HepG2 (cell line): ENCODE data around the gene COQ9. TPM values are rescaled to one million over a fixed set of nuclear protein-coding genes. Genes with fewer than 3 reads are reported as not detected.
"Not testable (repeated sequence)": the region's sequence is repeated elsewhere in the genome, so short reads cannot be mapped to it uniquely, and the experiment has no call there.

Experiments
- ATAC-seq: fragments of 200-7000 bp; cut with Tn5 transposase; 3 replicates; pipeline ENCODE4 v1.9.1; 2020; ENCODE audit warnings: mild to moderate bottlenecking, moderate library complexity
- BruUV-seq: library from RNA; stranded (reverse); fragments of 400-500 nt; replicated peaks from 2 replicates; lab custom pipeline; 2021; lab: Mats Ljungman, UMichigan
- CTCF ChIA-PET: fragments of 300-600 bp; formaldehyde crosslinking; extraction: SDS; loops from one replicate; lab custom pipeline; 2021; ENCODE audit warnings: low total read pairs, inconsistent platforms, low intra/inter-chr PET ratio; lab: Yijun Ruan, JAX
- POLR2A ChIA-PET: fragments of 350-600 bp; sonication (Branson Sonifier 250); formaldehyde crosslinking; loops from one replicate; lab custom pipeline; 2020; ENCODE audit warnings: antibody characterized with exemption, inconsistent platforms; lab: Yijun Ruan, JAX
- DNase-seq: peaks from one replicate; pipeline ENCODE4 v3.0.0-alpha.2; 2015; ENCODE audit warnings: low spot score
- FAIRE-seq: peaks from 3 replicates; lab custom pipeline; 2011; peaks lifted over from hg19 to GRCh38; lab: Jason Lieb, UNC
- H2AFZ ChIP-seq: one replicate; pipeline ENCODE4 v1.6.1; 2011; ENCODE audit warnings: low read length, inconsistent platforms
- H3K27ac ChIP-seq: fragments of 300-600 bp; 3 replicates; pipeline ENCODE4 v1.8.0; 2011; ENCODE audit warnings: mixed run types, mild to moderate bottlenecking, mixed read lengths, low read length, inconsistent platforms; ENCODE audit not compliant: insufficient read depth; ENCODE audit errors: extremely low read length
- H3K27me3 ChIP-seq, 2 experiments: fragments of 200-600 bp in 1 of 2; 2 replicates in 1 of 2; 3 replicates in 1 of 2; pipeline versions ENCODE4 v1.6.0 to v1.8.0; 2011; ENCODE audit warnings: low read length in 2 of 2, mild to moderate bottlenecking in 2 of 2, moderate library complexity in 2 of 2, inconsistent platforms in 1 of 2; ENCODE audit not compliant: insufficient read depth in 2 of 2, control insufficient read depth in 1 of 2
- H3K36me3 ChIP-seq, 2 experiments: fragments of 200-600 bp in 1 of 2; replicated peaks in 1 of 2; 2 replicates in 1 of 2; 3 replicates in 1 of 2; pipeline versions ENCODE4 v1.5.1 to v1.8.0; 2011; ENCODE audit warnings: low read length in 2 of 2, inconsistent platforms in 1 of 2; ENCODE audit not compliant: insufficient read depth in 2 of 2, control insufficient read depth in 1 of 2
- H3K4me1 ChIP-seq: 2 replicates; pipeline ENCODE4 v1.5.1; 2012; ENCODE audit warnings: low read length, inconsistent platforms; ENCODE audit not compliant: insufficient read depth
- H3K4me2 ChIP-seq: 2 replicates; pipeline ENCODE4 v1.6.0; 2011; ENCODE audit warnings: low read depth, low read length, inconsistent platforms
- H3K4me3 ChIP-seq, 3 experiments: fragments of 200-600 bp in 1 of 3; sonication (generic), shearing (Covaris generic) in 1 of 3; replicated peaks in 1 of 3; 2 replicates each; pipeline ENCODE4 v1.5.1; 2011 to 2016; ENCODE audit warnings: low read length in 3 of 3, inconsistent platforms in 2 of 3, low read depth in 2 of 3, mild to moderate bottlenecking in 2 of 3, control low read depth in 1 of 3, mixed read lengths in 1 of 3; ENCODE audit not compliant: insufficient read depth in 1 of 3
- H3K79me2 ChIP-seq: one replicate; pipeline ENCODE4 v1.6.1; 2011; ENCODE audit warnings: low read length, inconsistent platforms; ENCODE audit not compliant: insufficient read depth
- H3K9ac ChIP-seq: 2 replicates; pipeline ENCODE4 v1.6.0; 2011; ENCODE audit warnings: mild to moderate bottlenecking, low read depth, low read length, inconsistent platforms; ENCODE audit not compliant: insufficient read depth
- H3K9me3 ChIP-seq: 2 replicates; pipeline ENCODE4 v1.5.1; 2012; ENCODE audit warnings: mild to moderate bottlenecking, low read length
- H4K20me1 ChIP-seq: 2 replicates; pipeline ENCODE4 v1.6.0; 2011; ENCODE audit warnings: inconsistent platforms, mild to moderate bottlenecking, low read length, moderate library complexity; ENCODE audit not compliant: insufficient read depth
- WGBS: methylation state at CpG from one replicate; pipeline ENCODE4 v1.1.6; 2017; ENCODE audit warnings: low lambda C conversion rate; 5-methylcytosine and 5-hydroxymethylcytosine counted together
- in situ Hi-C: cut with HindIII; loops from 2 replicates; pipeline ENCODE4 v1.10.0; 2017; ENCODE audit warnings: low pct_unique_long_range_greater_than_20kb; ENCODE audit not compliant: extremely low pct_ligation_motif_present
- intact Hi-C: fragments of 100-400 bp; cut with micrococcal nuclease; formaldehyde crosslinking; loops from one replicate; pipeline ENCODE4 v1.10.0; 2022; ENCODE audit not compliant: unreplicated experiment
- polyA plus RNA-seq, 8 experiments: library from polyadenylated mRNA; depleted of rRNA in 3 of 8; stranded (reverse) in 7 of 8; unstranded in 1 of 8; fragments of >200 nt; fragmentation: Illumina TruSeq in 4 of 8; extraction: Trizol in 4 of 8; gene quantifications; 2 replicates each; pipeline versions ENCODE4 v1.2.1 to v1.2.3, GENCODE V29; 2011 to 2016; ENCODE audit warnings: low read depth in 4 of 8, missing spikeins in 1 of 8, mixed read lengths in 1 of 8; ENCODE audit not compliant: insufficient read depth in 1 of 8
- total RNA-seq, 5 experiments: library from RNA; depleted of rRNA; stranded (reverse); fragments of >200 nt; fragmentation: Illumina TruSeq; extraction: Trizol; gene quantifications; 2 replicates each; pipeline ENCODE4 v1.2.3, GENCODE V29; 2016; ENCODE audit warnings: low read depth in 1 of 5
- TF ChIP-seq, protein P1 (sequence below): sonication (generic); formaldehyde crosslinking; IDR thresholded peaks from 2 replicates; pipeline ENCODE4 v1.4.0; 2020; ENCODE audit warnings: missing genetic modification reagents

COQ9 gene
- total and polyA plus RNA-seq, 2 of the 13 experiments (the other 11 are each of a cell fraction or from before 2014, with no cell fraction given), result 57.5 to 108 TPM

DNA sequence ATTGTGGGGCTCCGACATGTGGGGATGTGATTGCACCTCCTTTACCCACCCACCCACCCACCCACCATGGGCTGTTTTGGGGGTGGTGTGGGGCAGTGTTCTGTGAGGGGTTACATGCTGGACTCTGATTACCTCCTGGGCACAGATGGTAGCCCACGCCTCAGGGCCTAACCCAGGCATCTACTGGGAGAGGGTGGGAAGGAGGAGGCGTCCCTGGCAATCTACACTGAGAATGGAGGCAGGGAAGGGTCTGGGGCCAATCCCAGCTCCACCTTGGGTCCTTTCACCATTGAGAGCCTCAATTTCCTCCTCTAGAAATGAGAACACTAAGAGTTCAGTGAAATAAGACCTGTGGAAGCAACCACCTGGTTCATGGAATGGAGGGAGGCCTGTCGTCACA is 50.8 kb downstream of the COQ9 start:
- intact Hi-C loops, result no loop called here
- no peak overlapping the region for H3K27ac ChIP-seq
- POLR2A ChIA-PET, result no interaction called here
- no peaks in the 10 kb centered on the region for H3K36me3 ChIP-seq
- no TSS peak for BruUV-seq
- no peak for ATAC-seq
- TF ChIP-seq, protein P1, sequence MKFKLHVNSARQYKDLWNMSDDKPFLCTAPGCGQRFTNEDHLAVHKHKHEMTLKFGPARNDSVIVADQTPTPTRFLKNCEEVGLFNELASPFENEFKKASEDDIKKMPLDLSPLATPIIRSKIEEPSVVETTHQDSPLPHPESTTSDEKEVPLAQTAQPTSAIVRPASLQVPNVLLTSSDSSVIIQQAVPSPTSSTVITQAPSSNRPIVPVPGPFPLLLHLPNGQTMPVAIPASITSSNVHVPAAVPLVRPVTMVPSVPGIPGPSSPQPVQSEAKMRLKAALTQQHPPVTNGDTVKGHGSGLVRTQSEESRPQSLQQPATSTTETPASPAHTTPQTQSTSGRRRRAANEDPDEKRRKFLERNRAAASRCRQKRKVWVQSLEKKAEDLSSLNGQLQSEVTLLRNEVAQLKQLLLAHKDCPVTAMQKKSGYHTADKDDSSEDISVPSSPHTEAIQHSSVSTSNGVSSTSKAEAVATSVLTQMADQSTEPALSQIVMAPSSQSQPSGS, result no peak
- H3K4me2 ChIP-seq, result no peak overlapping the region
- FAIRE-seq, result no peak
- H4K20me1 ChIP-seq, result no peaks in the 10 kb centered on the region
- no peak overlapping the region for H3K4me3 ChIP-seq
- no peak overlapping the region for H2AFZ ChIP-seq
- H3K9ac ChIP-seq, result no peak overlapping the region
- WGBS, result 23% methylated on average over 4 of the region's 4 CpGs
- DNase-seq, result no peak
- H3K4me1 ChIP-seq, result peaks cover 36% of the 10 kb centered on the region
- no peaks in the 10 kb centered on the region for H3K79me2 ChIP-seq
- CTCF ChIA-PET, result no interaction called here
- H3K27me3 ChIP-seq, result peaks cover 7 to 58% of the 10 kb centered on the region in 2 experiments; a peak in 3 of 5 replicates
- in situ Hi-C loops, result no loop called here
- H3K9me3 ChIP-seq, result no peaks in the 10 kb centered on the region

DNA sequence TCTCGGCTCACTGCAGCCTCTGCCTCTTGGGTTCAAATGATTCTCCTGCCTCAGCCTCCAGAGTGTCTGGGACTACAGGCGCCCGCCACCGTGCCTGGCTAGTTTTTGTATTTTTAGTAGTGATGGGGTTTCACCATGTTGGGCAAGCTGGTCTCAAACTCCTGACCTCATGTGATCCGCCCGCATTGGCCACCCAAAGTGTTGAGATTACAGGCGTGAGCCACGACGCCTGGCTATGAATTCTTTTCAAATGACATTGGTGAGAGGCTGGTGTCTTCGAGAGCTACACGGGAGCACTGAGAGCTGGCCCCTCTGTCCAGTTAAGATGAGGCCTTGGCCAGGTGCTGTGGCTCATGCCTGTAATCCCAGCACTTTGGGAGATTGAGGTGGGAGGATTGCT is 52.7 kb downstream of the COQ9 start:
- H3K4me3 ChIP-seq, ATAC-seq, CTCF ChIA-PET, in situ Hi-C loops, H3K9me3 ChIP-seq, H3K36me3 ChIP-seq, H3K4me2 ChIP-seq, intact Hi-C loops, H4K20me1 ChIP-seq, H3K9ac ChIP-seq, H3K79me2 ChIP-seq, BruUV-seq, DNase-seq, H2AFZ ChIP-seq, H3K27ac ChIP-seq, FAIRE-seq: not testable (repeated sequence)
- peaks cover 5 to 57% of the 10 kb centered on the region in 2 experiments; a peak in 4 of 5 replicates for H3K27me3 ChIP-seq
- POLR2A ChIA-PET, result interaction anchor here (0.9 to 2.9 kb wide), 4 partner anchors 13 to 52 kb away, joined by 3 to 8 read pairs (median 6); partner anchors contain the start of genes CIAPIN1 and COQ9
- peaks cover 36% of the 10 kb centered on the region for H3K4me1 ChIP-seq
- 68% methylated on average over 11 of the region's 11 CpGs for WGBS
